ENCODE results near the gene OLFML2A. TPM values are rescaled to one million over a fixed set of nuclear protein-coding genes. Genes with fewer than 3 reads are reported as not detected.
A peak's percentile ranks its signal among the peaks of the same experiment; 100 is the strongest.
"Not testable (repeated sequence)": the region's sequence is repeated elsewhere in the genome, so short reads cannot be mapped to it uniquely, and the experiment has no call there.

Gene OLFML2A
- total RNA-seq, 1 donor = 29.7 TPM

- peaks cover 6% of the 10 kb centered on the region for H3K4me1 ChIP-seq (ENCODE audit: insufficient read depth, low read length)
- H3K27me3 ChIP-seq (ENCODE audit: insufficient read depth, low read length) = peaks cover 2% of the 10 kb centered on the region
- no peak overlapping the region for H3K27ac ChIP-seq (ENCODE audit: low read depth, low read length)
- no peaks in the 10 kb centered on the region for H3K9me3 ChIP-seq (ENCODE audit: low read depth, low read length)
- no peak overlapping the region for H3K4me3 ChIP-seq (ENCODE audit: insufficient read depth, low read length)
- H3K36me3 ChIP-seq (ENCODE audit: insufficient read depth, low read length) = no peaks in the 10 kb centered on the region
- no peak overlapping the region for H3K4me2 ChIP-seq (ENCODE audit: insufficient read depth, low read length)
- no peaks in the 10 kb centered on the region for H4K20me1 ChIP-seq (ENCODE audit: insufficient read depth, low read length)
- peak; percentile 86 for DNase-seq (ENCODE audit: insufficient read length, low spot score, missing footprints)
- no peak for TF ChIP-seq CTCF (IDR thresholded peaks at IDR 0.05; ENCODE audit: extremely low read depth, low read depth, low read length)
- peak overlapping the region; percentile 41 for H2AFZ ChIP-seq (ENCODE audit: low read length)
- no peaks in the 10 kb centered on the region for H3K79me2 ChIP-seq (ENCODE audit: insufficient read depth, low read length)
Observed at GRCh38 chr9:124844291-124844690, 67.4 kb downstream of the OLFML2A start.

- not testable (repeated sequence) for H3K9me3 ChIP-seq (ENCODE audit: low read depth, low read length); H2AFZ ChIP-seq (ENCODE audit: low read length); H4K20me1 ChIP-seq (ENCODE audit: insufficient read depth, low read length); H3K36me3 ChIP-seq (ENCODE audit: insufficient read depth, low read length); H3K4me2 ChIP-seq (ENCODE audit: insufficient read depth, low read length); H3K79me2 ChIP-seq (ENCODE audit: insufficient read depth, low read length); H3K27ac ChIP-seq (ENCODE audit: low read depth, low read length); H3K4me1 ChIP-seq (ENCODE audit: insufficient read depth, low read length); H3K4me3 ChIP-seq (ENCODE audit: insufficient read depth, low read length); H3K27me3 ChIP-seq (ENCODE audit: insufficient read depth, low read length); DNase-seq (ENCODE audit: insufficient read length, low spot score, missing footprints)
Observed at GRCh38 chr9:124846467-124846866, 69.5 kb downstream of the OLFML2A start.

GRCh38 chr9:124846969-124847368 is 70.0 kb downstream of the OLFML2A start:
- H3K4me3 ChIP-seq (ENCODE audit: insufficient read depth, low read length) = no peak overlapping the region
- no peak overlapping the region for H2AFZ ChIP-seq (ENCODE audit: low read length)
- H3K27ac ChIP-seq (ENCODE audit: low read depth, low read length) = no peak overlapping the region
- H3K36me3 ChIP-seq (ENCODE audit: insufficient read depth, low read length) = no peaks in the 10 kb centered on the region
- peaks cover 2% of the 10 kb centered on the region for H3K27me3 ChIP-seq (ENCODE audit: insufficient read depth, low read length)
- H3K9me3 ChIP-seq (ENCODE audit: low read depth, low read length) = no peaks in the 10 kb centered on the region
- H4K20me1 ChIP-seq (ENCODE audit: insufficient read depth, low read length) = no peaks in the 10 kb centered on the region
- peaks cover 6% of the 10 kb centered on the region for H3K4me1 ChIP-seq (ENCODE audit: insufficient read depth, low read length)
- TF ChIP-seq CTCF (IDR thresholded peaks at IDR 0.05; ENCODE audit: extremely low read depth, low read depth, low read length) = no peak
- H3K4me2 ChIP-seq (ENCODE audit: insufficient read depth, low read length) = no peak overlapping the region
- H3K79me2 ChIP-seq (ENCODE audit: insufficient read depth, low read length) = no peaks in the 10 kb centered on the region
- no peak for DNase-seq (ENCODE audit: insufficient read length, low spot score, missing footprints)

- no peaks in the 10 kb centered on the region for H4K20me1 ChIP-seq (ENCODE audit: insufficient read depth, low read length)
- peaks cover 2% of the 10 kb centered on the region for H3K27me3 ChIP-seq (ENCODE audit: insufficient read depth, low read length)
Observed at GRCh38 chr9:124849801-124850200, 72.9 kb downstream of the OLFML2A start.

More at GRCh38 chr9:124849801-124850200, 72.9 kb downstream of the OLFML2A start:
- H3K36me3 ChIP-seq (ENCODE audit: insufficient read depth, low read length) = no peaks in the 10 kb centered on the region
- H2AFZ ChIP-seq (ENCODE audit: low read length) = no peak overlapping the region
- H3K4me1 ChIP-seq (ENCODE audit: insufficient read depth, low read length) = peaks cover 10% of the 10 kb centered on the region
- no peaks in the 10 kb centered on the region for H3K9me3 ChIP-seq (ENCODE audit: low read depth, low read length)
- no peak for TF ChIP-seq CTCF (IDR thresholded peaks at IDR 0.05; ENCODE audit: extremely low read depth, low read depth, low read length)
- DNase-seq (ENCODE audit: insufficient read length, low spot score, missing footprints) = peak; percentile 90
- H3K4me3 ChIP-seq (ENCODE audit: insufficient read depth, low read length) = no peak overlapping the region
- no peak overlapping the region for H3K4me2 ChIP-seq (ENCODE audit: insufficient read depth, low read length)
- H3K27ac ChIP-seq (ENCODE audit: low read depth, low read length) = no peak overlapping the region
- no peaks in the 10 kb centered on the region for H3K79me2 ChIP-seq (ENCODE audit: insufficient read depth, low read length)
